Activated CD4-positive, alpha-beta T cell treated with anti-CD3 and anti-CD28 coated beads, Interleukin-2, amount 50 U/mL, for 16 hours (primary cell): ENCODE measurements around the gene KRT2.

Experiments used
- DNase-seq: peaks from one replicate; pipeline ENCODE4 v3.0.0-alpha.2; 2020

Gene KRT2

DNA sequence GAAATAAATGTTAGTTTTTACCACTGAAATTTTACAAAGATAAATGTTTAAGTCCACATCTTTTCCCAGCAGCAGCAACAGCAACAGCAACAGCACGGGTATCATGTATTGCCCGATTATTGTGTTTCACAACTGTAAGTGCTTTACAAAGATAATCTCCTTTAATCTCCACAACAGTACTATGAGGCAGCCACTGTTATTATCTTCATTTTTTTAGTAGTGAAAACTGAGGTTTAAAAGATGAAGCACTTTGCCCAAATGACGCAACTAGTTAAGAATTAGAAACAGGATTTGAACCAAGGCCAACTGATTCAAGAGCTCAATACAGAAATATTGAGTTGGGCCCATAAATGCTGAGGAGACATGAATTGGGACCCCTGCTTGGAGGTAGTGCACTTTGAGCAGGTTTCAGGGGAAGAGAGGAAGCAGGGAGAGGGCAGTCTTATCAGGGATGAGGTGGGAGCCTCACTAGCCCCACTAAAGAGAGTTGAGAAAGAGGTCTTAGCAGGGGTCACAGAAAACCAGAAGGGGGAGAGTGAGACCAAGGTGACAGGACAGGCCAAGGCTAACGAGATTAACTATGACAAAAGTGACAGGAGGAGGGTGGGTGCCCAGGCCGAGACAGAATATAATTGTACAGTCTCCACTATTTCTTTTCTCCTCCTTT is 15.3 kb downstream of the KRT2 start:
- no peak for DNase-seq

DNA sequence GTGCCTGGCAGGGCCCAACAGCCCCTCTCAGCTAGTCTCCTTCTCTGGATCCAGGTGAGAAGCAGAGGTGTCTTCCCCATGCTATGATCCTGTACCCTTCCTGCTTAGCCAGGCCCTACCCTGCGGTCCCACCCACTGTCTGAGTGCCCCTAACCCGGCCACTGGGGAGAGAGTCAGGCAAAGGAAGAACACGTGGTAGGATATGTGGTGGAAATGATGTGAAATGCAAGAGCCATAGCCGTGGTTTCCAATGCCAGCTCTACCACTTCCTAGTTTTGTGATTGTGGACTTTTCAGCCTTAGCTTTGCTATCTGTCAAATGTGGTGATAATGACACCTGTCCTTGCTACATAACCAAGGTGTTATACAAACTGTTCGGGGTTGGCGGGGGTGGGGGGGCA is 15.8 kb downstream of the KRT2 start:
- DNase-seq: no peak

- no peak for DNase-seq
Measured at GRCh38 chr12:52634266-52635056, 17.6 kb downstream of the KRT2 start.

DNA sequence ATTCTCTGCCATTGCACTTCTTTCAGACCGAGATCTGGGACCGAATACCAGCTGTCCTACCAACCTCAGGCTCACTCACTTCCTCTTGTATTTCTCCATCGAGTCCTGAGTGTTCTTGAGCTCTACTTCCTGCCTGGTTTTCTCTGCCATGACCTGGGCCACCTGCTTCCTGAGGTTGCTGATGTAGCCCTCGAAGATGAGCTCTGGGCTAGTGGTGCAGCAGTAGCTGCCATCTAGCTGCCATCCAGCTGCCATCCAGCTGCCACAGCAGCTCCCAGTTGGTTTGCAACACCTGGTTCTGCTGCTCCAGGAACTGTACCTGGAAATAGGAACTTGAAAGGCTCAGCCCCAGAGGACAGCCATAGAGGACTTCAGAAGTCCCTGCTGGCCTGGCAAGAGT is 18.6 kb downstream of the KRT2 start:
- no peak for DNase-seq

GRCh38 chr12:52632656-52633055 is 19.4 kb downstream of the KRT2 start:
- DNase-seq: no peak

DNA sequence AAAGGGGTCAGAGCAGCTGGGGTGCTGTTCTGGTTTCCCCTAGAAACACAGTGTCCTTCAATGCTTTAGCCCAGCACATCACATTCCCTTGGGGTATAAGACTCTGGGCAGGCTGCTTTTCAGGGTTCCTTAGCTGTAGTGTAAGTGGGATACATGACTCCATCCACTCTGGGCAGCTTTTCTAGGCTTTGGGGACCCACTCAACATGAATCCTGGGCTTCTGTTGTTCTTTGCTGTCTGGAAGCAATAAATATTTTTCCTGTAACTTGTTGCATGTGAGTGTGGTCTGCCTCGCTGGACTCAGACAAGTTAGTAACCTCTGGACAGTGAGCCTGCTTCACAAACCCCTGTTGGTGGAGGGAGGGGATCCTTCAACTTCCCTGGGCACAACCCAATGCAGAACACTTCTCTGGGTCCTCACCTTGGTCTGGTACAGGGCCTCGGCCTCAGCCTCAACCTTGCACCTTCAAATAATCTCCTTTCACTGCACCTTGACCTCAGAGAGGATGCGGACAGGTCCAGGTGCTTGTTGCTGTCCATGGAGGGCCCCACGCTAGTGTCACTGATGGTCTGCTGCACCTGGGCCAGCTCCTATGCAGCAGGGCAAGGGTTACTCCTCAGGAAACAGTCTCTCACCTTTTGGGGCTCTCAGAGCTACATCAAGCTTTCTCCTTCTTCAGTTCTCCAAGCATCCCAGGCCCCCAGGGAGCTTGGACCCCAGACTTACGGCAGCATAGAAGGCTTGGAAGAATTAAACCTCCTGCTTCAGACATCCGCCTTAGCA is 20.1 kb downstream of the KRT2 start:
- no peak for DNase-seq

GRCh38 chr12:52631264-52631663 is 20.7 kb downstream of the KRT2 start:
- no peak for DNase-seq

- no peak for DNase-seq
Measured at GRCh38 chr12:52630599-52631200, 21.3 kb downstream of the KRT2 start.

DNA sequence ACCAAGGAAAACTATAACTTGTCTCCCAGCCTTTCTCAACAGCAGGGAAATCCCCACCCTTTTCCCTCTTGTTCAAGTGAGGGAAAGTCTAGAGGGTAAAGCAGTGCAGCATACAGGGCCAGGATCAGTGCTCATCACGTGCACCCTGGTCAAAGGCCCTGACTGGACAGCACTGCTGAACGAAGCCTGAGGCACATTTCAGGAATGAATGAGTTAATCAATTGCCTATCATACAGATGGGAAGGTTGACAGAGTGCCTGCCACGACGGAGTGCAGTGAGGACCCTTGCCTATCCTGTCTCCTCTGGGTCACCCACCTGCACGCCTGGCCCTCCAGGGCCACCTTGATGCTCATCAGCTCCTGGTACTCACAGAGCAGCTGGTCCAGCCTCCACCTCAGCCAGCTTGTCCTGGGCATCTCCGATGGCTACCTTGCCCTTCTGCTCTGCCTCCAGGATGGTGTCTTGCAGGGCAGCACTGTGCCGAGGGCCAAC is 22.0 kb downstream of the KRT2 start:
- DNase-seq: no peak

DNA sequence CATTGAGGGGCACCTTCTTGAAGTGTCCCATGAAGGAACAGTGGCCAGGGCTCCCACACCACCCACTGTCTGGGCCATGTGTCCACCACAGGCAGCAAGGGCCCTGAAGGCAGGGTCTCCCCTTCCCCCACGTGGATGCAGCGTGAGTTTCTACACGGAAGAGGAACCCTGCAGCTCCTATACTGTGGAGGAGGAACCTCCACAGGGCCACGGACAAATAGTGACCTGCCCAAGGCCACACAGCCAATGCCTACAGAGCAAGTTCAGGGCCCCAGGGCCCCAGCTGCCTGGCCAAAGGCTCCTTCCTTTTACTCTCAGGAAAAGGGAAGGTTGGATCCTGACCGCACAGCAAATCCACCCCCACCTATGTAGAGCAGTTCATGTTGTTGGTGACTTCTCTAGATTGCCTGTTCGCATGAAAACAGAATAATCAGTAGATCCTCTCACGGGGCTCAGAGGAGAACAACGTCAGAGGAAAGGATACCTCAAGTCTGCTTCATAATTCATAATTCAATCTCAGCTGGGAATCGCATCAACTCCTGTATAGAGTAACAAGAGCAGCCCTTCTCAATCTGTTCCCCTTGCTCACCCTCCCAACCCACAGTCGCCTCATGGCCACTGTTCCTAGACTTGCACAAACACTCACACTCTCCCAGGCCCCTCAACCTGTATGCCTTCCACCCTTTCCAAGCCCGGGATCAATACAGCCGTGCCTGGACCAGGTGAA is 22.6 kb downstream of the KRT2 start:
- DNase-seq: no peak

DNA sequence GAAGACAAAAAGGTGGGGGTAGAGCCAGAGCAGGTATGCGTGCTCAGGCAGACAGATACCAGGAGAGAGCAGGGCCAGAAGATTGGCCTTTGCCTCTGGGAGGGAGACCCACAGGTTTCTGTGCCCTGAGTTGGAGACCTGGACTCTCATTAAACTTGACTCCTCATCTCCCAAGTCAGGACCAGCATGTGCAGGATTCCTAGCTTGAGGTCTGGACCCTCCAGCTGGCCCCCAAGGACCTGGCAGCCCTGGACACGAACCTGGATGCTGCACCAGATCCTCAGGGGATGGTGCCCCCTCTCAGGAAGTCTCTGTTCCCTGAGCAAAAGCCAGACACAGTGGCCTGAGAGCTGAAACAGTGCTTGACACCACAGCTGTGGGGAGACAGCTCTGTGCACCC is 23.2 kb downstream of the KRT2 start:
- DNase-seq: no peak

DNA sequence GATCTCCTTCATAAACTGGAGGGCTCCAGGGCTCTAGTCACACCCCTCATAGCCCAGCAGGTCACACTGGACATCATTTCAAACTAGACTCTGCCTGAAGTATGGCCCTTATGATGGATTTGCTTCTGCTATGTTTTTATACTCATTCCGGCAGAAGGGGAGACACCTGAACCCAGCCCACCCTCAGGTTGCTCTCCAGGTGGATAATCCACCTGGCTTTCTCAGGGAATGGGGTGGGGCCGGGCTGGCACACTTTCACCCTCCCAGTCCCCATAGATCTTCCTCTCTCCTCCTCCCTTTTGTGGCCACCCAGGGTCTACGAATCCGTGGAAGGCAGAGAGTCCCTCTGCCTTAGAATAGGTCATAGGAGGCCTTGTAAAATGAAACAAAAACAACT is 23.9 kb downstream of the KRT2 start:
- DNase-seq: no peak

DNA sequence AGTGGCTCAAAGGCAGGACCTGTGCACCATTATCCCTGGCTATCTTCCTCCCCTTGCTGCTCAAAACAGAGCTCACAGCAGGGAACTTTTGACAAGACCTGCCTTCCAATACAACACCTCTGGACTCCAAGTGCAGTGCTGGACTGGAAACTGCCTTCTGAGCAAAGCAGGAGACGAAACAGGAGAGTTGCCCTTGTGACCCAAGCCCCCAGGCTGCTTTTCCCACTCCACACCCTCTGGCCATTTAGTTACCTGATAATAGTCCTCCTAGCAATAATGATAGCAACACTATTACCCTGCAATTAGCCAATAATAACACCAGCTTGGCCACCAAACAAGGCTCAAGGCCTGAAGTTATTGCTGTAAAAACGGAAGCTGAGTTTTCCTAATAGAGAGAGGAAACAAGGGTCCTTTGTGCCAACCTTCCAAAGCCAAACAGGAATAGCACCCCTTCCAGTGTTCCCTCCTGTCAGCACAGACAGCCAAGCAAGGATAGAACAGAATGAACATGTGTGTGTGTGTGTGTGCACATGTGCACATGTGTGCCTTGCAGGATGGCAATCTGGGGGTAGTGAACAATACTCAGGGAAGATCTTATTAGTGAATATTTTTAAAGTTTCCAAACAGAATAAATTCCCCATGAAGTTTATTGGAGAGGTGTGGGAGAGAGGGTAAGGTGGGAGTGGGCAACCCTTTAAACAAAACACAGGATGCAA is 24.5 kb downstream of the KRT2 start:
- DNase-seq: no peak

DNA sequence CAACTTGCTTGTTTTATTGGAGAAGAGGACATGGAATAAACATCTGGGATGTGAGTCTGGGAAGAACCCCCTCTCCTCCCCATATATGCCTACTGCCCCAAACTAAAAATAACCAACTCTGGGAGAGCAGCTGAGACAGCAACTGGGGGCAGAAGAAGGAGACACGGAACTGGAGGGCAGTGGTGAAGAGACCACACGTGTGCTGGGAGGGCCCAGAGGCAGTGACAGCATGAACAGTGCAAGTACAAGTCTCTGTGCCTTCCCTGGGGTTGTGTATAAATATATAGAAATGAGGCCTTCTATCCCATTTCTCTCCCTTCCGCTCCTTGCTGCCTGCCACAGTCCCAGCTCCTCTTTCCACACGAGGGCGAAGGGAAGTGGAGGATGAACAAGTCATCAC is 29.7 kb downstream of the KRT2 start:
- DNase-seq: no peak

- DNase-seq: no peak
Measured at GRCh38 chr12:52618866-52619265, 33.1 kb downstream of the KRT2 start.

GRCh38 chr12:52618216-52618615 is 33.8 kb downstream of the KRT2 start, which contains the start of gene KRT73:
KRT73 (minus strand) TSS chr12:52618559; CDS start chr12:52618524, 35 bp downstream.
- no peak for DNase-seq

GRCh38 chr12:52617403-52617785 is 34.6 kb downstream of the KRT2 start:
- DNase-seq: no peak

GRCh38 chr12:52616680-52617402 is 35.2 kb downstream of the KRT2 start:
- DNase-seq: no peak

- no peak for DNase-seq
Measured at GRCh38 chr12:52615912-52616311, 36.1 kb downstream of the KRT2 start.

- no peak for DNase-seq
Measured at GRCh38 chr12:52615208-52615868, 36.7 kb downstream of the KRT2 start.
